HG03066 (cell line): Measurements from ENCODE around the gene TUFT1.
"Not testable (repeated sequence)": the region's sequence is repeated elsewhere in the genome, so short reads cannot be mapped to it uniquely, and the experiment has no call there.

Experiments used
- ATAC-seq: cut with Tn5 transposase; IDR thresholded peaks from one replicate; pipeline ENCODE4 v1.9.1; 2021; ENCODE audit warnings: low read depth; ENCODE audit not compliant: unreplicated experiment

The TUFT1 gene

DNA sequence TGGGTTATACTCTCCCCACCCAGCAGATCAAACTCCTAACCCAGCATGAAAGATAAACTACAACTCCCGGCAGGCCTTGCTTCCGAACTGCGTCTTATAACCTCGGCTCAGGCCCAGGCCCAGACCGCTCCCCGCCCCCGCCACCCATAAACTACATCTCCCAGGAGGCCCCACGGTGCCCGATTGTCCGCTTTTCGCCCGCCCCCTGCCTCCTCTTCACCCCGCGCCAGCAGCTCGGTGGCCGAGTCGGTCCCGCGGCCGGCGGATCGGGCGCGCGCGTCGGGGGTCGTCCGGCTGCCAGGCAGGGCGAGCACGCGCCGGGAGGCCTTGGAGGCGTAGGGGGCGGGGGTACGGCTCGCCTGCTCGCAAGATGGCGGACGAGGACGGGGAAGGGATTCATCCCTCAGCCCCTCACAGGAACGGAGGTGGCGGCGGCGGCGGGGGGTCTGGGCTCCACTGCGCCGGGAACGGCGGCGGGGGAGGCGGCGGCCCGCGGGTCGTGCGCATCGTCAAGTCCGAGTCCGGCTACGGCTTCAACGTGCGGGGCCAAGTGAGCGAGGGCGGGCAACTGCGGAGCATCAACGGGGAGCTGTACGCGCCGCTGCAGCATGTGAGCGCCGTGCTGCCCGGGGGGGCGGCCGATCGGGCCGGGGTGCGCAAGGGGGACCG lies 71.9 kb downstream of the TUFT1 start, which contains the start of gene SNX27:
Gene SNX27, plus strand, starts transcription at position 219 of the 669 bp plus-strand sequence. Its CDS starts 152 bp downstream, at position 371.
- ATAC-seq: peak; percentile 97

DNA sequence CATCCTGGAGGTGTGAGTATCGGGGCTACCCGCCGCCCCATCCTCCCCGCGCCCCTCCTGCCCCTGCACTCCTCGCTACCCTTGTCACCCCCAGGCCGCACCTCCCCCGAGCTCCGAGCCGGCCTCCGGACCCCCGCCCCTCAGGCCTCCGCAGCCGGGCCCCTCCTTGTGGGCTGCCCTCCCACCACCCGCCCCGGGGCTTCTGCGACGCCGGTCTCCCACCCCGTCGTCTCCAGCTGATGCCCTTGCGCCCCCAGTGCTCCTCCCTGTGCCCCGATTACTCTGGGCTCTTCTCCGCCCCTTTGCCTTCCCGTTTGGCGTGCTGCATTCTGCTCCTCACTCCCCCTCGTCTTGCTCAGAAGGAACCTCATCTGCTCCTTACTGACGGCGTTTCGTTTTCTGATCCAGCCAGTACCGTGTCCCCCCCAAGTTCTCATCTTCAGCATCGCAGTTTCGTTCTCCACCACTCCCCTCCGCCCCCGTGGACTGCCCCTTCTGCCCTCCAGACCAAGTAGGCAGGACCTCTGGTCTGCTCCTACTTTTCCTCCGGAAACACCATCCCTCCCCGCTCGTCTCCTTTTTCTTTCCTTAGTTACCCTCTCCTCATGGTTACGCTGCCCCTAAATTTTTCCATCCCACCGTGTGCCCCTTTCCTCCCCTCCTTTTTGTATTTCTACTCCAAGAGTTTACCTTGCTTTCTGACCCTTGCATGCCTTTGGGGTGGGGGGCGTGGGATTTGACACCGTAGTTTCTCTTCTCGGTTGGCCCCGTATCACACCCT lies 72.6 kb downstream of the TUFT1 start:
- peak; percentile 18 for ATAC-seq

DNA sequence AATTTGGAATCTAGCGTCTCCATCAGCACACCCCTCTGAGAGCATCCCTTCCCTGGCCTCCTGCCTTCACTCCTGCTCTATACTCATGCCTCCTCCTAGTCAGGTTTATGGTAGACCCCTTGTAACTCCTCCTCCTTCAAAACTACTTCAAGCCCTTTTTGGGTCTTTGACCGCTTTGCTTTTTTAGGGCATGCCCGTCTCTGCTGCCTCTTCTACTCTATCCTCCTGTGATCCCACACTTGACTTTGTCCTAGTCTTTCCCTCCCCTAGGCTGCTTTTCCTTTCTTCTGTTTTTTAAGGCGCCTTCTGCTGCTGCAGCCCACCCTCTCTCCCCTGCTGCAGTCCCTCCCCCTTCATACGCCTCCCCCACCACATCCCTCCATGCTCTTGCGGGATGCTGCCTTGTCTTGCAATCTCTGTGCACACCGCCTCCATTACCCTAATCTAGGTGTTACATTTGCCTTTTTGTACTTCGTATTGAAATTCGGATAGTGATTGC lies 73.2 kb downstream of the TUFT1 start:
- ATAC-seq: no peak

DNA sequence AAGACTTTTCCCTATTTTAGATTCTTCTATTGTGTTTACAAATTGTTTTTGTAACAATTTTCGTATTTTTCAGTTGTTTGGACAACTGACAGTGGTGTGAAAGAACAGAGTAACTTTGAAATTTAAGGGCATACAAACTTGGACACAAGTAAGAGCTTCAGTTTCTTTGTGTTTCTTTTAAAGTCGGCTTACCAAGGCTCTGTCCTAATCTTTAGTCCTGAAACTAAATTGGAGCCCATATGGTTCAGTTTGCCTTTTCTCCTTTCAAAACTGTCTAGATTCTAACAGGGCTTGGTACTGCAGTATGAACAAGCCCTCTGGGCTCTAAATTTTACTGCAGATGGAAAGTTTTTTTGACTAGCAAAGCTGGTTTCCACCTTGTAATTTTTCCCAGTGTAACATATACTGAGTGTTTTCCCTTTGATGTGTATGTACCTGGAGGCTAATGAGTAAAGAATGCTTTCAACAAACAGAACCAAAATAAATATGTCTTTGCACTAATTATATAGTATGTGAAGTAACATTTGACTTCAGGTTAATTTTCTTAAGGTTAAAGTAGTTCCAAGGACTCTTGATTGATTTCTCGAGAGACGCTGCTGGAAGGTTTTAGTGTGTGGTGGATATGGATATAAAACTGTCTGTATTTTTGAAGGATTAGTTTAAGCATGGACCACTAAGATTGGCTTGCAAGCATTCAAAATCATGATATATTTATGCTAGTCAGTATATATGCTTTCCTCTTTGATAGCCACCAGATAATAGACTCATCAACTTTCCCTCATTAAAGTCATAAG lies 75.8 kb downstream of the TUFT1 start:
- no peak for ATAC-seq

GRCh38 chr1:151616505-151616849 lies 76.4 kb downstream of the TUFT1 start:
- ATAC-seq: no peak

DNA sequence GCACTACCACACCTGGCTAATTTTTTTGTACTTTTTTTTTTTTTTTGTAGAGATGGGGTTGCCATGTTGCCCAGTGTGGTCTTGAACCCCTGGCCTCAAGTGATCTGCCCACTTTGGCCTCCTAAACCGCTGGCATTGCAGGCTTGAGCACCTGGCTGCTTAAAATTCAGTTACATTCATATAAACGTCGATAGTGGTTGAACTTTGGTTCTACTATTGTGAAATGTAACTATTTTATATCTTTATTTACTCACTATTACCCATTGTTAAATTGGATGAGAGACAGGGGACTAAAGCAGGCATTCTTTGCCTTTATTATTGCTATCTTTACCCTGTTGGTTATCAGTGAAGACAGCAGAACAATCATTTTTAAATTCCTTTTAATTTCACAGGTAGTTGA lies 77.9 kb downstream of the TUFT1 start:
- no peak for ATAC-seq

GRCh38 chr1:151618470-151618869 lies 78.4 kb downstream of the TUFT1 start:
- no peak for ATAC-seq

DNA sequence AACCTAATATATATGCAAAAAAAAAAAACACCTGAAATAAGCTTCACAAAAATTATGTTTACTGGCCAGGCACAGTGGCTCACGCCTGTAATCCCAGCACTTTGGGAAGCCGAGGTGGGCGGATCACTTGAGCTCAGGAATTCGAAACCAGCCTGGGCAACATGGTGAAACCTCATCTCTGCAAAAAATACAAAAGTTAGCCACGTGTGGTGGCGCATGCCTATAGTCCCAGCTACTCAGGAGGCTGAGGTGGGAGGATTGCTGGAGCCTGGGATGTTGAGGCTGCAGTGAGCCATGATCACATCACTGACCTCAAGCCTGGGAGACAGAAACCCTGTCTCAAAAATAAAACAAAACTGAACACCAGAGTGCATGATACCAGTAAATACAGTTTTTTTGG lies 78.9 kb downstream of the TUFT1 start:
- ATAC-seq: not testable (repeated sequence)

GRCh38 chr1:151619489-151620093 lies 79.5 kb downstream of the TUFT1 start:
- ATAC-seq: no peak

DNA sequence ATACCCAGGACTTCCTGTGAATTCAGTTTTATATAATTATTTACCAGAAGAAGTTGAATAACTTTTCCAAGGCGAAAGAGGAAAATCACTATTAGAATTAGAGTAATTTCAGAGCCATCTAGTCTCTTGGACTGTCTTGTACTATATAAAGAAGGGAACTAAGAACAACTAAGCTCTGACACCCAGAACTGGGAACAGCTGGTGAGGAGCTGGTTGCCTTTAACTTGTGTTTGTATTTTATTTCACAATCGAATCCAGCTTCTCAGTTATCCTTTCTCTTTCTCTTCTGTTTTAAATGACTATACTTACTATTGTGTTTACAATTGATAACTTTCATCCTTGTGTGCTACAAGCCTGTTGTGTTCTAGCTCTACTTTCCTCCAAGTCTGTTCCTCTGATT lies 80.2 kb downstream of the TUFT1 start:
- no peak for ATAC-seq

- no peak for ATAC-seq
These were observed 81.2 kb downstream of the TUFT1 start for GRCh38 chr1:151621351-151621750.

GRCh38 chr1:151624783-151625182 lies 84.7 kb downstream of the TUFT1 start:
- ATAC-seq: no peak

DNA sequence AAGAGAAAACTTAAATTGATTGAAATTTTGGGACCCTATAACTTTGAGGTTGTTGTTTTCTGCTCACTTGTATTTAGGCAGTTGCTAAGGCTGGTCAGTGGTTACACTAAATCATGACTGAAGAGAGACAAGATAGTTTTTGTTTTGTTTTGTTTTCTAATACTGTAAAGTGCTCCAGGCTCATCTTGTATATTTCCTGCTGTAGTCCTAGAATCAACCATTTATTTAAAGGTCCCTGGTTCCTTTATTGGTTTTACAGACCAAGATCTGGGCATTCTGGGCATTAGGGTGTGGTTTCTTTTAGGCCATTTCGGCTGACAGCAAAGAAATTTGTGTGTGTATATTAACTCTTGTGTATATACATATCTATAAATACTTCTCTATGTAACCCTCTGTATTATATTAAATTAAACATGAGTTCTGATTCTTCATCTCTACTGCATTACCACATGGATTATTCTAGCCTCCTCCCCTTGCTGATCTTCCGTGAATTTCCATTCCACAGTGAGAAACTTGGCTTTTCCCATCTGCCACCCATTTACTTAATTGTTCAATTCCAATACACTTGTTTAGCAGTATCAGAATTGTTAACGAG lies 86.7 kb downstream of the TUFT1 start:
- no peak for ATAC-seq

GRCh38 chr1:151629278-151629677 lies 89.2 kb downstream of the TUFT1 start:
- no peak for ATAC-seq
